Stimulated activated CD8-positive, alpha-beta memory T cell treated with anti-CD3 and anti-CD28 coated beads, Interleukin-4, amount 100 ng/mL, for 4 hours (primary cell): Measurements from ENCODE around the gene SF3B4.
A peak's percentile ranks its signal among the peaks of the same experiment; 100 is the strongest.
"Not testable (repeated sequence)": the region's sequence is repeated elsewhere in the genome, so short reads cannot be mapped to it uniquely, and the experiment has no call there.

Source experiments
- DNase-seq, 2 donors: peaks; one replicate each; pipeline ENCODE4 v3.0.0-alpha.2; 2020; ENCODE audit warnings: low read depth in 2 of 2, low spot score in 1 of 2

SF3B4 gene

GRCh38 chr1:149927563-149928400 is at the start of gene SF3B4:
SF3B4 (minus strand) TSS chr1:149927803; CDS start chr1:149927759, 44 bp downstream.
- peak; percentile 90 to 91 for DNase-seq

- DNase-seq, result no peak
Measured at GRCh38 chr1:149977345-149977744, 49.7 kb upstream of the SF3B4 start.

GRCh38 chr1:149972547-149972946 is 44.9 kb upstream of the SF3B4 start:
- no peak for DNase-seq

GRCh38 chr1:149967646-149968045 is 40.0 kb upstream of the SF3B4 start:
- DNase-seq, result no peak

- DNase-seq, result no peak
Measured at GRCh38 chr1:149967041-149967440, 39.4 kb upstream of the SF3B4 start.

- DNase-seq, result no peak
Measured at GRCh38 chr1:149966405-149966804, 38.8 kb upstream of the SF3B4 start.

GRCh38 chr1:149965440-149965839 is 37.8 kb upstream of the SF3B4 start:
- DNase-seq, result no peak

GRCh38 chr1:149963358-149963757 is 35.8 kb upstream of the SF3B4 start:
- no peak for DNase-seq

- no peak for DNase-seq
Measured at GRCh38 chr1:149962736-149963135, 35.1 kb upstream of the SF3B4 start.

- DNase-seq, result no peak
Measured at GRCh38 chr1:149962039-149962647, 34.5 kb upstream of the SF3B4 start.

GRCh38 chr1:149957548-149957947 is 29.9 kb upstream of the SF3B4 start:
- DNase-seq, result not testable (repeated sequence)

GRCh38 chr1:149949911-149950310 is 22.3 kb upstream of the SF3B4 start:
- DNase-seq, result no peak

- no peak for DNase-seq
Measured at GRCh38 chr1:149945206-149945605, 17.6 kb upstream of the SF3B4 start.

GRCh38 chr1:149942885-149943284 is 15.3 kb upstream of the SF3B4 start:
- DNase-seq, result no peak

- DNase-seq, result no peak
Measured at GRCh38 chr1:149942207-149942606, 14.6 kb upstream of the SF3B4 start.

GRCh38 chr1:149940427-149940826 is 12.8 kb upstream of the SF3B4 start:
- no peak for DNase-seq

GRCh38 chr1:149938668-149939003 is 11.0 kb upstream of the SF3B4 start:
- DNase-seq, result not testable (repeated sequence)

GRCh38 chr1:149937759-149938158 is 10.2 kb upstream of the SF3B4 start:
- DNase-seq, result no peak

GRCh38 chr1:149936992-149937705 is 9.5 kb upstream of the SF3B4 start:
- DNase-seq, result no peak

GRCh38 chr1:149936170-149936991 is 8.8 kb upstream of the SF3B4 start, which contains the start of gene MTMR11:
MTMR11 (minus strand) TSS chr1:149936879; CDS start chr1:149936647, 232 bp downstream.
- DNase-seq, result no peak

GRCh38 chr1:149934356-149934755 is 6.8 kb upstream of the SF3B4 start:
- no peak for DNase-seq
